GM12864 (cell line): ENCODE measurements around the gene FAM120B.
"Not testable (repeated sequence)": the region's sequence is repeated elsewhere in the genome, so short reads cannot be mapped to it uniquely, and the experiment has no call there.

Source experiments
- DNase-seq: peaks from one replicate; pipeline ENCODE4 v3.0.0-alpha.2; 2011; ENCODE audit warnings: low read depth
- H3K4me3 ChIP-seq: 2 replicates; pipeline ENCODE4 v1.5.1; 2011; ENCODE audit warnings: mild to moderate bottlenecking, low read depth, low read length, control low read depth
- CTCF ChIP-seq: IDR thresholded peaks from 2 replicates; pipeline ENCODE4 v1.5.1; 2011; ENCODE audit warnings: low read depth, mild to moderate bottlenecking, moderate library complexity, low read length, control low read depth, inconsistent platforms; ENCODE audit errors: missing control alignments

The FAM120B gene

DNA sequence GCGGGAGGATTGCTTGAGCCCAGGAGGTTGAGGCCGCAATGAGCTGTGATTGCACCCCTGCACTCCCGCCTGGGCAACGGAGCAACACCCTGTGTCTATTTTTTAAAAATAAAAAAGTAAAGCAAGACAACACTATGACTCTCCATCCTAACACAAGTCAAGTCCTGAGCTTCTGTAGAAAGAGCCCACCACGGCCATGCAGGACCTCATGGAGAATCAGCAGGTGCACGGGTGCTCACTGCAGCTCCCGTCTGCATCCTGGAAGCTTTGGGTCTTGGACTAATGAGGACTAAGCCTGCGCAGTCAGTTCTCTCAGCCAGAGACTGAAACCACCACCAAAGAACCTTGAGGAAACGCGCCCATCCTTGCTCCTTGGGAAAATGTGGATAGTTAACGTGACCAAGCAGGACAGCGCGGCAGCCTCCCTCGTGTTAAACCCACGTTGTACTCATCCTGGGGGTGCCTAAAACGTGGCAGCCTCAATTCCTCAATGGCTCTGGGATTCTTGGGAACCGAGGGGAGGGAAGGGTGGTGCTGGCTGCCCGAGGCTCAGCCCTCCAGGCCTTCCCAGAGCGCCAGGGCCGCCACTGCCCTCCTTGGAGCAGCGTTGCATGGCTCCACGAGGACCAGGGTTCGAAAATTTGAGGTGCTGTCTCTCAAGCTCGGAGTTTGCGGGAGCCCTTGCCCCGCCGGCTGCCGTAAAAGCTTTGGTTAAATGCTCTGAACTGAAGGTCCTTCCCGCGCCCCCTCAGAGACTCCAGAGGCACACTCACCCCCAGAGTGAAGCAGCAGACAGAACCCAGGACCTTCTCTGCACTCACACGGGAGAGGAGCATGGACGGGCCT lies 44.7 kb upstream of the FAM120B start:
- DNase-seq: no peak
- no peak for TF ChIP-seq CTCF
- H3K4me3 ChIP-seq: no peak overlapping the region

DNA sequence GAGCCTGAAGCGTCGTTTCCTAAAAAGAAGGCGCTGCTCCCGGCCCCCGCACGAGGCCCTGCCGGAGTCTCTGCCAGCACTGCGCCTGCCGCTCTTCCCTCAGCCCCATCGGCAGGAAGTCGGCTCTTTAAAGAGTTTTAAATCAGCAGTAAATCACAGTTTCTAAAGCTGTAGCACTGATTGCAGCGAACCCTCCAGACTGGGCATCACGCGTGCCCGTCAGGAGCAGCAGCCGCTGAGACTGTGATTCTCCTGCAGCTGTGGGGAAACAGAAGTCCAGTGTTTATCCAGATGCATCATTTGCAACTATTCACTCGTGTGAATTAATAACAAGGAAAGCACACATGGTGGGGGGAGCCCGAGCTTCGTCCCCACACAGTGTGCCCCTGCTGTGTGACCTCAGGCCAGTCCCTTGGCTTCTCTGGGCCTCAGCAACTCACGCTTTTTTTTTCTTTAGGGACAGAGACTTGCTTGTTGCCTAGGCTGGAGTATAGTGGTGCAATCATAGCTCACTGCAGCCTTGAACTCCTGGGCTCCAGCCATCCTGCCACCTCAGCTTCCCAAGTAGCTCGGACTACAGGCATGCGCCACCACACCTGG lies 44.0 kb upstream of the FAM120B start:
- no peak overlapping the region for H3K4me3 ChIP-seq
- no peak for TF ChIP-seq CTCF
- DNase-seq: no peak

DNA sequence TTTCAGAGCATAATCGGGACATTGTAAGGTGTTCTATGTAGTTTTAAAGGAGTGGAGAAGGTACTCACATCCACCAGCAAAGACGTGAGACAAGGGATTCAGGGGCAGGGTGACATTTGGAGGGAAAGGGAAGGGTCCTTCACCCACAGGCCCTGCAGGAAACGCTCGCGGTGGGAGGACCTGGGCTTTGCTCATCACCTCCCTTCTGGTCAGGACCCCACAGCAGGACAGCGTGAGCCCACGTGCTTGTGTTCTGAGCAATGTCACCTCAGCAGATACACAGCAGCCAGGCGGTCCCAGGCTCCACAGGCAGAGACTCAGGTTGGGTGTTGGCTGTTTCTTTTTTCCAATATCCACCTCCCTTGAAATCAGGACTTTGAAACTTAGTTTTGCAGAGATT lies 43.1 kb upstream of the FAM120B start:
- DNase-seq: no peak
- no peak for TF ChIP-seq CTCF

DNA sequence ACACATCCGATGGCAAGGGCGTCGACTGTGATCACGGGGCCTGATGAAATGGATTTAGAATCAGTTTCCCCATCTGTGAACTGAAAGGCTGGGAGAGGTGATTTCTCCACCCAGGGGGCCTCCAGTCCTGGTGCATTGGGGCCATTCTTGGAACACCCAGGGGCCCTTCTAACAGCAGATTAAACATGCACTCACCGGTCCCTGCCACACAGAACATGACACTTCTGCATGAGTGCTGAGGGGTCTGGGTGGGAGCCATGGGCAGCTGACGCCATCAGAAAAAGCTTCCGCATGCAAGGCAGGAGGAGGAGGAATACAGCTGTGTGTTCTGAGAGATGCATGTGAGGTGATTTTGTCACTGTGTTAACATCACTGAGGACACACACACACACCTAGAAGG lies 42.5 kb upstream of the FAM120B start:
- DNase-seq: no peak
- H3K4me3 ChIP-seq: no peak overlapping the region
- no peak for TF ChIP-seq CTCF

More for the DNA sequence above, 43.1 kb upstream of the FAM120B start:
- no peak overlapping the region for H3K4me3 ChIP-seq

GRCh38 chr6:170264644-170265043 lies 41.9 kb upstream of the FAM120B start:
- H3K4me3 ChIP-seq, DNase-seq: not testable (repeated sequence)

GRCh38 chr6:170265655-170266054 lies 40.9 kb upstream of the FAM120B start:
- DNase-seq: no peak
- H3K4me3 ChIP-seq: no peak overlapping the region
- no peak for TF ChIP-seq CTCF

GRCh38 chr6:170266061-170266825 lies 40.3 kb upstream of the FAM120B start:
- no peak for DNase-seq
- no peak for TF ChIP-seq CTCF
- no peak overlapping the region for H3K4me3 ChIP-seq
